Cardiac muscle cell (in vitro differentiated cells and primary cell): ENCODE data around the gene UHRF1. TPM values are rescaled to one million over a fixed set of nuclear protein-coding genes. Genes with fewer than 3 reads are reported as not detected.

ENCODE experiments used
- DNase-seq, 2 donors: peaks; one replicate each; pipeline versions ENCODE4 v3.0.0 to v3.0.0-alpha.2; 2010 to 2017; ENCODE audit warnings: low read depth in 1 of 2, low spot score in 1 of 2
- H3K27ac ChIP-seq: fragments of 200-600 bp; sonication (generic); 2 replicates; pipeline ENCODE4 v1.5.1; 2016
- H3K27me3 ChIP-seq: fragments of 200-600 bp; sonication (generic); 2 replicates; pipeline ENCODE4 v1.6.0; 2016; ENCODE audit warnings: control low read depth
- H3K36me3 ChIP-seq: fragments of 200-600 bp; sonication (generic); 2 replicates; pipeline ENCODE4 v1.5.1; 2016; ENCODE audit warnings: control low read depth
- H3K4me1 ChIP-seq: fragments of 200-600 bp; sonication (generic); 2 replicates; pipeline ENCODE4 v1.8.1; 2017; ENCODE audit warnings: low read depth, mild to moderate bottlenecking, mixed run types
- H3K4me3 ChIP-seq: fragments of 200-600 bp; sonication (generic); 2 replicates; pipeline ENCODE4 v1.5.1; 2016; ENCODE audit warnings: mild to moderate bottlenecking
- H3K9me3 ChIP-seq: fragments of 200-600 bp; sonication (generic); 2 replicates; pipeline ENCODE4 v1.5.1; 2017; ENCODE audit warnings: low read depth, mild to moderate bottlenecking, control low read depth
- CTCF ChIP-seq: IDR thresholded peaks from 2 replicates; pipeline ENCODE4 v1.5.1; 2012; ENCODE audit warnings: low read depth, mild to moderate bottlenecking, low read length
- polyA plus RNA-seq: library from polyadenylated mRNA; unstranded; fragments of >200 nt; fragmentation: Nextera tagmentation; extraction: Ambion mirVana; gene quantifications from 2 replicates; pipeline ENCODE4 v1.2.1, GENCODE V29; 2016
- total RNA-seq: library from RNA; depleted of rRNA; stranded (reverse); fragments of >200 nt; gene quantifications from 2 replicates; pipeline ENCODE4 v1.2.3, GENCODE V29; 2016

UHRF1 gene
- total and polyA plus RNA-seq, 2 experiments from 2014 or later, result 10.9 to 17.5 TPM

- peaks cover 28% of the 10 kb centered on the region for H3K4me1 ChIP-seq
- no peaks in the 10 kb centered on the region for H3K36me3 ChIP-seq
- no peak for DNase-seq
- no peak overlapping the region for H3K4me3 ChIP-seq
- no peaks in the 10 kb centered on the region for H3K9me3 ChIP-seq
- no peak overlapping the region for H3K27ac ChIP-seq
- TF ChIP-seq CTCF, result no peak
- no peaks in the 10 kb centered on the region for H3K27me3 ChIP-seq
Observed at GRCh38 chr19:4993683-4994082, 84.4 kb downstream of the UHRF1 start.

DNA sequence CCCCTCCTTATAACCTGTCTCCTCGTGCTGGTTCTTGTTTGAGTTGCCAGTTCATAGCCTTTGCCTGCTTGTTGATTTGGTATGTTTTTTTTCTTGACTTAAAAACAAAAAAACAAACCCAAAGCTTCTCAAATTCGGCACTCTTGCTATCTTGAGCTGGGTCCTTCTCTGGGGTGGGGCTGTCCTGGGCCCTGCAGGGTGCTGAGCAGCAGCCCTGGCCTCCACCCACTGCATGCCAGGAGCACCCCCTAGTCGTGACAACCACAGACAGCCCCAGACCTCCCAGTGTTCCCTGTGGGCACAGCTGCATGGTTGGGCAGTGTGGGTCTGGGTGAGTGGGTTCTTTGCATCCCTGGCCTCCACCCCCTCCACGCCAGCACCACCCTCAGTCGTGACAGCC, 87.4 kb downstream of the UHRF1 start:
- no peak overlapping the region for H3K4me3 ChIP-seq
- no peaks in the 10 kb centered on the region for H3K9me3 ChIP-seq
- no peak for TF ChIP-seq CTCF
- no peak overlapping the region for H3K27ac ChIP-seq
- peaks cover 10% of the 10 kb centered on the region for H3K4me1 ChIP-seq
- no peak for DNase-seq
- H3K27me3 ChIP-seq, result no peaks in the 10 kb centered on the region
- no peaks in the 10 kb centered on the region for H3K36me3 ChIP-seq

- Histone ChIP-seq H3K4me1 (peaks cover 4% of the 10 kb centered on the region), H3K4me3 (no peak overlapping the region), H3K9me3 (no peaks in the 10 kb centered on the region), H3K27ac (no peak overlapping the region), H3K36me3 (no peaks in the 10 kb centered on the region), H3K27me3 (no peaks in the 10 kb centered on the region)
- no peak for TF ChIP-seq CTCF
- DNase-seq, result no peak
Observed at GRCh38 chr19:4997297-4997696, 88.0 kb downstream of the UHRF1 start.

DNA sequence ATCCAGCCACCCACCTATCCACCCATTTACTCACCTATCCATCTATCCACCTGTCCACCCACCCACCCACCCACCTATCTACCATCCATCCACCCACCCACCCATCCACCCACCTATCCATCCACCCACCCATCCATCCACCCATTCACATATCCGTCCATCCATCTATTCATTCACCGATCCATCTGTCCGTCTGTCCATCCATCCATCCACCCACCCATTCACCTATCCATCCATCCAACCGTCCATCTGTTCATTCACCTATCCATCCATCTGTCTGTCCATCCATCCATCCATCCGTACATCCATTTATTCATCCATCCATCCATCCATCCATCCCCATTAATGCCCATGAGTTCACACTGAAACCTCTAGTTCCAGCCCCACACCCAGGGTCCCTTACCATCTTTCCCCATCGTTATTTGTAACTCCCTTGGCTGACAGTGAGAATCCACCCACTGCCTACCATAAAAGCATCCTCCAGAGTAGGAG, 90.9 kb downstream of the UHRF1 start:
- no peak for TF ChIP-seq CTCF
- Histone ChIP-seq H3K4me1 (peaks cover 3% of the 10 kb centered on the region), H3K4me3 (no peak overlapping the region), H3K36me3 (no peaks in the 10 kb centered on the region), H3K9me3 (no peaks in the 10 kb centered on the region), H3K27me3 (no peaks in the 10 kb centered on the region), H3K27ac (no peak overlapping the region)
- DNase-seq, result no peak

DNA sequence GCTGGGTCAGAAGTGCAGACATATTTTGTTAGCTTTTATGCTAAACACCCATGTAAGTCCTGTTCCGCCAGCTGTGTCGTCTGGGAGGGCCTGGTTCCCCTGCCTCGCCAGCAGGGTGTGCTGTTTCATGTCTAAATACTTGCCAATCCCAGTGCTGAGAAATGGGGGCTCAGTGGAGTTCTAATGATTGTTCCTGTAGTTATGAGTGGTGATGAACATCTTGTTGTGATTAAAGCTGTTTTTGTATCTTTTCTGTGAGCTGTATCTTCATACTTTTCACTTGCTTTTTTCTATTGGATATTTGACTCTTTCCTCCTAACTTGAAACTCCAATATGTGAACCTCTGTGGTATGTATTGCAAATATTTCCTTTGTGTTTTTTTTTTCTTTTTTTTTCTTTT, 92.3 kb downstream of the UHRF1 start:
- peak in 1 of 2 donors; percentile 72 for DNase-seq
- no peaks in the 10 kb centered on the region for H3K27me3 ChIP-seq
- TF ChIP-seq CTCF, result peak; percentile 86
- no peaks in the 10 kb centered on the region for H3K9me3 ChIP-seq
- H3K4me3 ChIP-seq, result no peak overlapping the region
- no peaks in the 10 kb centered on the region for H3K4me1 ChIP-seq
- H3K36me3 ChIP-seq, result no peaks in the 10 kb centered on the region
- no peak overlapping the region for H3K27ac ChIP-seq

DNA sequence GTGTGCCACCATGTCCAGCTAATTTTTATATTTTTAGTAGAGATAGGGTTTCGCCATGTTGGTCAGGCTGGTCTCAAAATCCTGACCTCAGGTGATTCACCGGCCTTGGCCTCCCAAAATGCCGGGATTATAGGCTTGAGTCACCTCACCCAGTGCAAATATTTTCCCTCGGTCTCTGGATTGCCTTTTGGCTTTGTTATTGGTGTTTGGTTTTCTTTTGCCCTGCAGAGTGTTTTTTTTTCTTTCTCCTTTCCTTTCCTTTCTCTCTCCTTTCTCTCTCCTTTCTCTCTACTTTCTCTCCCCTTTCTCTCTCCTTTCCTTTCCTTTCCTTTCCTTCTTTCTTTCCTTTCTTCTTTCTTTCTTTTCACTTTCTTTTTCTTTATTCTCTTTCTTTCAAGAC, 92.8 kb downstream of the UHRF1 start:
- Histone ChIP-seq H3K4me3 (no peak overlapping the region), H3K9me3 (no peaks in the 10 kb centered on the region), H3K27me3 (no peaks in the 10 kb centered on the region), H3K4me1 (no peaks in the 10 kb centered on the region), H3K27ac (no peak overlapping the region), H3K36me3 (no peaks in the 10 kb centered on the region)
- no peak for TF ChIP-seq CTCF
- peak in 1 of 2 donors; percentile 27 for DNase-seq
